ENCODE data around the gene BIN1.

Gene BIN1

GRCh38 chr2:127106991-127107621 is at the start of gene BIN1:
Gene BIN1 (minus strand): TSS chr2:127107154. CDS start chr2:127106943, 211 bp downstream.
- peak; percentile 71 for DNase-seq

- DNase-seq, result no peak
These were observed 49.0 kb upstream of the BIN1 start for GRCh38 chr2:127155947-127156346.

GRCh38 chr2:127155028-127155581 is 48.2 kb upstream of the BIN1 start:
- no peak for DNase-seq

- DNase-seq, result no peak
These were observed 47.4 kb upstream of the BIN1 start for GRCh38 chr2:127154396-127154795.

GRCh38 chr2:127153691-127154158 is 46.8 kb upstream of the BIN1 start:
- no peak for DNase-seq

- no peak for DNase-seq
These were observed 44.0 kb upstream of the BIN1 start for GRCh38 chr2:127150996-127151395.

GRCh38 chr2:127149384-127149783 is 42.4 kb upstream of the BIN1 start:
- no peak for DNase-seq

- no peak for DNase-seq
These were observed 40.0 kb upstream of the BIN1 start for GRCh38 chr2:127146820-127147502.

- DNase-seq, result no peak
These were observed 39.2 kb upstream of the BIN1 start for GRCh38 chr2:127146071-127146725.

- no peak for DNase-seq
These were observed 38.4 kb upstream of the BIN1 start for GRCh38 chr2:127145280-127145895.

- no peak for DNase-seq
These were observed 37.2 kb upstream of the BIN1 start for GRCh38 chr2:127143841-127144782.

GRCh38 chr2:127142663-127143630 is 36.0 kb upstream of the BIN1 start:
- DNase-seq, result no peak

- DNase-seq, result no peak
These were observed 33.6 kb upstream of the BIN1 start for GRCh38 chr2:127140538-127140937.

GRCh38 chr2:127139766-127140165 is 32.8 kb upstream of the BIN1 start:
- DNase-seq, result no peak

- DNase-seq, result no peak
These were observed 31.3 kb upstream of the BIN1 start for GRCh38 chr2:127138281-127138680.

- no peak for DNase-seq
These were observed 30.8 kb upstream of the BIN1 start for GRCh38 chr2:127137741-127138140.

GRCh38 chr2:127137225-127137624 is 30.3 kb upstream of the BIN1 start:
- DNase-seq, result no peak

GRCh38 chr2:127134833-127135830 is 28.2 kb upstream of the BIN1 start:
- no peak for DNase-seq

- no peak for DNase-seq
These were observed 27.3 kb upstream of the BIN1 start for GRCh38 chr2:127134235-127134634.

GRCh38 chr2:127133793-127134192 is 26.8 kb upstream of the BIN1 start:
- DNase-seq, result no peak

All from activated CD8-positive, alpha-beta memory T cell treated with anti-CD3 and anti-CD28 coated beads, Interleukin-2, amount 50 U/mL, for 4 hours (primary cell).